GM21528 (cell line): ENCODE data around the gene GARIN5A.

ENCODE experiments used
- ATAC-seq: cut with Tn5 transposase; IDR thresholded peaks from one replicate; pipeline ENCODE4 v1.9.1; 2021; ENCODE audit warnings: mild to moderate bottlenecking, moderate library complexity; ENCODE audit not compliant: unreplicated experiment, low FRiP score

The GARIN5A gene

DNA sequence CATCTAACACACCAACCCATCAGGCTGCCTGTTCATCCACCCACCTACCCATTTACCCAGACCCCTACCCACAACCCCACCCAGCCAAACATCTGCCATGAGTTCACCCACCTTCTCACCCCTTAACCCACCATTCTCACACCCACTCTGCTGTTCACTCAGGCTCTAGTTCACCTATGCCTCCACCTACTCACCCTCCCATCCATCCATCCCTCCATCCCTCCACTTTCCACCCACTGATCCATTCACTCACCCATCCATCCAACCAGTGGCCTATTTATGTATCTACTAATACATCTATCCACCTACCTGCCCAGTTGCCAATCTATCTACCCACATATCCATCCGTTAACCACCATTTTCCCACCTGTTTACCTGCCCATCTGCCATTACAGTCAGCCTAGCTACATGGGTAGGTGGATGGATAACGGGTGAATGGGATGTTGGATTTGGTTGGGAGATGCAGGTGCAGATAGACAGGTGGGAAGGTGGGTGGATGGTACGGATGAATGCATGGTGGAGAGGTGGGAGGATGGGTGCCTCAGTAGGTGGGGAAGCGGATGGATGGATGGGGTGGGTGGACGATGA is 38.7 kb downstream of the GARIN5A start:
- no peak for ATAC-seq

DNA sequence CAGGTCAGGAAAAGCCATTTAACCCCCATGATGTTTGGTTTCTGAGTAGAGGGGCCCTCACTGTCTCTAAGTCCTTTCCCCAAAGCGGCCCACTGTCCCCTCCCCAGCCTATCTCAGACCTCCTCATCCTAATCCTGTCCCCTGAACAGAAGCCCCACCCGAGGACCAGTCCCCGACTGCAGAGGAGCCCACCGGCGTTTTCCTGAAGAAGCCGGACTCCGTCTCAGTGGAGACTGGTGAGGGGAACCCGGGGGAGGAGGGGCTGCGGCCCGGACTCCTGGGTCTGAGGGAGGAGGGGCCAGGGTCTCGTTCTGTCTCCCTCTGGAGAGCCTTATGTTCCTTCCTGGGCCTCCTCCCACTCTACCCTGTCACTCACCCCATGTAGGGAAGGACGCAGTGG is 41.0 kb downstream of the GARIN5A start:
- ATAC-seq: no peak

DNA sequence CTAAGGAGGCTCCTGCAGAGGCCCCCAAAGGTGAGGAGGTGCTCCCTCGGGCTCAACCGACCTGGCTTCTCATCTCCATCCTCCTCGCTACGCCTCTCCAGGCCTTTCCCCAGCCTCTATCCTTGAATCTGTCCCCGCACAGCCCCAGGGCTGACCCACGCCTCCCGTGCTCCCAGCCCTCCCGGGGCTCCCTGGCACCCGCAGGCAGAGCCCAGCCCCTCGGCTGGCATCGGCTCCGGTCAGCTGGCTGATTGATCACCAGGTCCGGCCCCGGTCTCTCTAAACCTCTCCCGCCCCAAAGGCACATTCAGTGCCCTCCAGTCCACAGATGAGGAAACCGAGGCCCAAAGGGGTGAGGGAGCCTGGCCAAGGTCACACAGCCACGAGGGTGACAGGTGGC is 41.4 kb downstream of the GARIN5A start:
- ATAC-seq: no peak

GRCh38 chr19:50434525-50434924 is 42.1 kb downstream of the GARIN5A start:
- ATAC-seq: no peak

DNA sequence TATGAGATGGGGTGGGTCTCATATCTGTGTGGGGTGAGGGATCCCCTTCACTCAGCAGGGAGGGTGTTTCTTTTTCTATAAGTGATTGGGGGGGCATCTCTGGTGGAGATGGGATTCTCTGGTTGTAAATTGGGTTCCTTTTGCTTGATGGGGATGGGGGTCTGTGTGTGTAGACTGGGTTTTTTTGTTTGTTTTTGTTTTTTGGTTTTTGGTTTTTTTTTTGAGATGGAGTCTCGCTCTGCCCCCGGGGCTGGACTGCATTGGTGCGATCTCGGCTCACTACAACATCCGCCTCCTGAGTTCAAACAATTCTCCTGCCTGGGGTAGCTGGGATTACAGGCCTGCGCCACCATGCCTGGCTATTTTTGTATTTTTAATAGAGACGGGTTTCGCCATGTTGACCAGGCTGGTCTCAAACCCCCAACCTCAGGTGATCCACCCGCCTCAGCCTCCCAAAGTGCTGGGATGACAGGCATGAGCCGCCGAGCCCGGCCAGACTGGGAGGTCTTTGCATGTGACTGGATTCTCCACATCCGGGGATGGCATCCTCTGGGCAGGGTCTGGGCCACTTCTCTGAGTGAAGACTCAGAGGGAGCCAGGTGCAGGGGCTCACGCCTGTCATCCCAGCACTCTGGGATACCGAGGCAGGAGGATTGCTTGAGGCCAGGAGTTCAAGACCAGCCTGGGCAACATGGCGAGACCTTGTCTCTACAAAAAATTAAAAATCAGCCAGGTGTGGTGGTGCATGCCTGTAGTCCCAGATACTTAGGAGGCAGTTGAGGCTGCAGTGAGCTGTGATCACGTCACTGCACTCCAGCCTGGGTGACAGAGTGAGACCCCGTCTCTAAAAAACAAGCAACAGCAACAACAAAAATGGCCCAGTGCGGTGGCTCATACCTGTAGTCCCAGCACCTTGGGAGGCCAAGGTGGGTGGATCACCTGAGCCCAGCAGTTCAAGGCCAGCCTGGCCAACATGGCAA is 43.2 kb downstream of the GARIN5A start:
- no peak for ATAC-seq

DNA sequence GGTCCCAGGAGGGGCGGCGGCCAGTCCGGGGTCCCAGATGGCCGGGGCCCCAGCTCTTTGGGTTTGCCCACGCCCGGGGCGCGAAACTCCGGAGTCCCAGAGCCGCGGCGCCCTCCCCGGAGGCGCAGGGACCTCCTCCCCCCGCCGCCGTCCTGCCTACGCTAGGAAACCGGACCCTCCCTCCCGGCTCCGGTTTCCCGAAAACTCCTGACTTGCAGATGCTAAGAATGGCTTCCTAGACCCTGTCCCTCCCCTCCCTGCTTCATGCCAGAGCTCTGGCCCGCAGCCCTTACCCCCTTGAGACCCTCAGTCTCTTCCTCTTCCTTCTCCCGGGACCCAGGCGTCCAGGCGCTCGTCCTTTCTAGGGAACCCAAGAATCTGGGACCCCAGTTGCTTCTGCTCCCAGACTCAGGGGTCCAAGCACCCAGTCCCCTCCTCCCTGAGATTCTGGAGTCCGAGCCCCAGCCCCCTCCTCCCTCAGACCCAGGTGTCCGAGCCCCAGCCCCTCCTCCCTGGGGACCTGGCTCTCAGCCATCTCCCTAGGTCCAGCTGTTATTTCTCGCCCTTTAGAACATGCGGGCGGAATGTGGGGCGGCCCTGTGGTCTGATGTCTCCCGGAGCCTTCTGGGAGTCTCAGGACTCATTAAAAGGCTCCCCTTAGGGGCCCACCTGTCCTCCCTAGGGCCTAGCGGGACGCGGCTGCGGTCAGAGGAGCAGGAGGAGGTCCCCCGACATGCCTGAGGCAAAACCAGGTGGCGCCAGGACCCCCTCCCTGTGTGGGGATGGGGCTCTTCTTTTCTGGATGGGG is 44.2 kb downstream of the GARIN5A start, which contains the start of gene MYBPC2:
MYBPC2 (plus strand) TSS at position 672 of the 808 bp plus-strand sequence; CDS start at position 734, 62 bp downstream.
- no peak for ATAC-seq

DNA sequence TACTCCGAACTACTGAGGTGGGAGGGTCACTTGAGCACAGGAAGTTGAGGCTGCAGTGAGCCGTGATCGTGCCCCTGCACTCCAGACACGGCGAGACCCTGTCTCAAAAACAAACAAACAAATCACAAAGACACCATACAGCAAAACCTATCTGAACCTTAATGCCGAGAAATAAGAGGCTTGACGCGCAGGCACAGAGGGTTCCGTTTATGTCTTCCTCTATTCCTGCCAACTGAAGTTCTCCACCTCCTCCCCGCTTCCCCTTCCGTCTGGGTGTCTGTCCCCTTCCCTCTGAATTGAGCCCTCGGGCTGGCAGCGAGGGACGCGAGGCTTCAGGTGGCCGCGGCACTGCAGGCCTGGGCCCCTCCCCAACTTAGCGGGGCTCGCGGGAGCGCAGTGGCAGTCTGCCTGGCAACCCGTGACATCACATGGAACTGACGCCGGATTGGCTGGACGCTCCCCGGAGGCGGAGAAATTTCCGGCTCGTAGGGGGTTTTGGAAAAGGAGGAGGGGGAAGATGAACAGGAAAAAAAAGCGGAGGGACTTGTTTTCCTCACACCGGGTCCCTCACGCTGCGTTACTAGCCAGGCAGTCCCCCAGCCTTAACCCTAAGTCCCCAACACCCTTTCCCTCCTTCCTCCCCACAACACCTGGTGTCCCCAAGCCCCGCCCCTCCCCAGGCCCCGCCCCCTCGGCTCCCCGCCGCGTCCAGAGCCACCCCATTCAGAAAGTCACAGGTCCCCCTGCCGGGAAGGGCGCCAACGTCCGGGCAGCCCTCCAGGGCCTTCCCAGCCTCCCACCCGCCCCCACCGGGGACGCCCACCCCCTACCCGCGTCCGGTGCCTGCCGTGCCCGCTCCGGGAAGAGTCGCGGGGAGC is 45.1 kb downstream of the GARIN5A start:
- peak; percentile 65 for ATAC-seq

DNA sequence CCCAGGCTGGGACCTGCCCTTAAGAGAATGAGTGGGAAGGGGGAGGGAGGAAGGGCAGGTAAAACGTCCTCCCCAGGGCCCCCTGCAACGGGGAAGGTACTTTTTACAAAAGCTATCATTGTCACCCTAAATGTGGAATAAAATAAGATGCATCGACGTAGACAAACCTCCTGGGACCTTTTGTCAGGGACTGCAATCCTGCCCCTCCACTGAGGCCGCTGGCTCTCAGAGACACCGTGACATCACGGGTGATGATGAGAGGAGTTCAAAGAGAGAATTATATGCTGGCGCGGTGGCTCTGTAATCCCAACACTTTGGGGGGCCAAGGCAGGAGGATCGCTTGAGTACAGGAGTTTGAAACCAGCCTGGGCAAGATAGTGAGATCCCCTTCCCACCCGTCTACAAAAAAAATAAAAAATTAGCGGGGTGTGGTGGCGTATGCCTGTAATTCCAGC is 45.7 kb downstream of the GARIN5A start:
- no peak for ATAC-seq

- ATAC-seq: no peak
Measured at GRCh38 chr19:50428772-50429463, 47.7 kb downstream of the GARIN5A start.

GRCh38 chr19:50427997-50428425 is 48.6 kb downstream of the GARIN5A start:
- no peak for ATAC-seq

- ATAC-seq: no peak
Measured at GRCh38 chr19:50427318-50427925, 49.2 kb downstream of the GARIN5A start.

DNA sequence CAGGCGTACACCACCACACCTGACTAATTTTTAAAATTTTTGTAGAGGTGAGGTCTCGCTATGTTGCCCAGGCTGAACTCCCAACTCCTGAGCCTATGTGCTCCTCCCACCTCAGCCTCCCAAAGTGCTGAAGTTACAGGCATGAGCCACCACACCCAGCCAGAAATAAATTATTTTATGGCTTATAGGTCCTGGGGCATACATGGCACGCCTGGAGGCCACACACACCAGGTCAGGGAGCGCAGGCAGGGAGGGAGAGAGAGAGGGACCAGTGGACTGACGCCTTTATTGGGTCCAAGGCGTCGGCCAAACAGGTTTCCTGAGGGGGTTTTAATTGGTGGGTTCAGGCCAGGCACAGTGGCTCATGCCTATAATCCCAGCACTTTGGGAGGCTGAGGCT is 51.1 kb downstream of the GARIN5A start:
- ATAC-seq: no peak

GRCh38 chr19:50423279-50424113 is 53.2 kb downstream of the GARIN5A start:
- ATAC-seq: no peak

- no peak for ATAC-seq
Measured at GRCh38 chr19:50422397-50423278, 54.0 kb downstream of the GARIN5A start.

DNA sequence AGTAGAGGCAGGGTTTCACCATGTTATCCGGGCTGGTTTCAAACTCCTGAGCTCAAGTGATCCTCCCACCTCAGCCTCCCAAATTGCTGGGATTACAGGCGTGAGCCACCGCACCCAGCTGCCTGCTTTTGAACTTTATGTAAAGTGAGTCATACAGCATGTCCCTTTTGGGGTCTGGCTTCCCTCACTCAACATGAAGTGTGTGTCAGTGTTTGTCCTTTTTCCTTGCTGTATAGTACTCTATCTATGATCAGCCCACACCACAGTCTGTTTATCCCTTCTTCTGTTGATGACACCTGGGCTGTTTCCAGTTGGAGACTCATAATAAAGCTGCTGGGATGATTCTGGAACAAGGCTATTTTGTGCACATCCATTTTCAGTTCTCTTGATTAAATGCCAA is 55.8 kb downstream of the GARIN5A start:
- no peak for ATAC-seq

DNA sequence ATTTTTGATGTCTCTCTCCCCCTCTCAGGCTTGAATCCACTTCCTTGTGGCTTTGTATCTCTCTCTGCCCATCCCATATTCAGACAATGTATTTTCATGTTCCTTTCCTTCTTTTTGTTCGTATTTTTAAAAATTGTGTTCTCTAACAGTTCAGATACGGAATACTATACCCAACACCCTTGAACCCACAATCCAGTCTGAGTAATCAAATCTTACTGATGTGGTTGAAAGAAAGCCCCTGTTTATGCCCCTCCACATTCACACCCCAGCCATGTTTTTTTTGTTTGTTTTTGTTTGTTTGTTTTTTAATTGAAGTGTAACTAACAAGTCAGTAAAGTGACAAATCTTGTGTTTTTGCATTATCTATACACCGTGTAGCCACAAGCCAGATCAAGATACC is 56.5 kb downstream of the GARIN5A start:
- no peak for ATAC-seq

- ATAC-seq: no peak
Measured at GRCh38 chr19:50419580-50420035, 57.0 kb downstream of the GARIN5A start.
